B cell (primary cell): ENCODE data around the gene USP6NL.

Source experiments
- CTCF ChIP-seq: fragments of 200-600 bp; IDR thresholded peaks from one replicate; pipeline ENCODE4 v1.8.0; 2022; ENCODE audit warnings: antibody characterized with exemption, mild to moderate bottlenecking
- EZH2 ChIP-seq: IDR thresholded peaks from 2 replicates; pipeline ENCODE4 v1.6.1; 2012; ENCODE audit warnings: borderline replicate concordance, low read depth, mild to moderate bottlenecking, moderate library complexity, low read length; ENCODE audit not compliant: insufficient read depth, poor library complexity, severe bottlenecking

GRCh38 chr10:11595395-11595692 is 16.1 kb downstream of the USP6NL start:
- TF ChIP-seq CTCF (no peak), EZH2 (no peak)
